ENCODE data around the gene SPEF2.

SPEF2 gene

GRCh38 chr5:35617435-35618303, at the start of gene SPEF2:
Gene SPEF2 (plus strand): TSS chr5:35617863. CDS start chr5:35617998, 135 bp downstream.
- DNase-seq (ENCODE audit: low read depth in 2 of 2): peak; percentile 63 to 79

- no peak for DNase-seq (ENCODE audit: low read depth in 2 of 2)
Measured at GRCh38 chr5:35575578-35575977, 42.1 kb upstream of the SPEF2 start.

GRCh38 chr5:35587419-35587818, 30.2 kb upstream of the SPEF2 start:
- no peak for DNase-seq (ENCODE audit: low read depth in 2 of 2)

- DNase-seq (ENCODE audit: low read depth in 2 of 2): no peak
Measured at GRCh38 chr5:35593338-35593737, 24.3 kb upstream of the SPEF2 start.

GRCh38 chr5:35598707-35599370, 18.8 kb upstream of the SPEF2 start:
- DNase-seq (ENCODE audit: low read depth in 2 of 2): no peak

GRCh38 chr5:35600591-35600990, 17.1 kb upstream of the SPEF2 start:
- no peak for DNase-seq (ENCODE audit: low read depth in 2 of 2)

- DNase-seq (ENCODE audit: low read depth in 2 of 2): no peak
Measured at GRCh38 chr5:35608881-35609779, 8.5 kb upstream of the SPEF2 start.

GRCh38 chr5:35617060-35617434, 616 bp upstream of the SPEF2 start:
- DNase-seq (ENCODE audit: low read depth in 2 of 2): no peak

- DNase-seq (ENCODE audit: low read depth in 2 of 2): no peak
Measured at GRCh38 chr5:35618304-35618636, 607 bp downstream of the SPEF2 start.

- no peak for DNase-seq (ENCODE audit: low read depth in 2 of 2)
Measured at GRCh38 chr5:35618781-35619180, 1.1 kb downstream of the SPEF2 start.

- no peak for DNase-seq (ENCODE audit: low read depth in 2 of 2)
Measured at GRCh38 chr5:35622974-35623373, 5.3 kb downstream of the SPEF2 start.

GRCh38 chr5:35623991-35624390, 6.3 kb downstream of the SPEF2 start:
- DNase-seq (ENCODE audit: low read depth in 2 of 2): no peak

GRCh38 chr5:35626108-35626507, 8.4 kb downstream of the SPEF2 start:
- no peak for DNase-seq (ENCODE audit: low read depth in 2 of 2)

GRCh38 chr5:35626553-35626952, 8.9 kb downstream of the SPEF2 start:
- no peak for DNase-seq (ENCODE audit: low read depth in 2 of 2)

GRCh38 chr5:35634326-35634725, 16.7 kb downstream of the SPEF2 start:
- DNase-seq (ENCODE audit: low read depth in 2 of 2): no peak

- DNase-seq (ENCODE audit: low read depth in 2 of 2): no peak
Measured at GRCh38 chr5:35640623-35641022, 23.0 kb downstream of the SPEF2 start.

GRCh38 chr5:35644543-35644942, 26.9 kb downstream of the SPEF2 start:
- no peak for DNase-seq (ENCODE audit: low read depth in 2 of 2)

- no peak for DNase-seq (ENCODE audit: low read depth in 2 of 2)
Measured at GRCh38 chr5:35647128-35647527, 29.5 kb downstream of the SPEF2 start.

- no peak for DNase-seq (ENCODE audit: low read depth in 2 of 2)
Measured at GRCh38 chr5:35647712-35648111, 30.0 kb downstream of the SPEF2 start.

GRCh38 chr5:35651002-35651756, 33.5 kb downstream of the SPEF2 start:
- peak; percentile 22 to 44 for DNase-seq (ENCODE audit: low read depth in 2 of 2)

- DNase-seq (ENCODE audit: low read depth in 2 of 2): no peak
Measured at GRCh38 chr5:35656721-35657120, 39.1 kb downstream of the SPEF2 start.

GRCh38 chr5:35657877-35658276, 40.2 kb downstream of the SPEF2 start:
- no peak for DNase-seq (ENCODE audit: low read depth in 2 of 2)
